ENCODE measurements around the gene SPATA33.

GRCh38 chr16:89607937-89608740, 49.5 kb upstream of the SPATA33 start:
- TF ChIP-seq, protein P1, sequence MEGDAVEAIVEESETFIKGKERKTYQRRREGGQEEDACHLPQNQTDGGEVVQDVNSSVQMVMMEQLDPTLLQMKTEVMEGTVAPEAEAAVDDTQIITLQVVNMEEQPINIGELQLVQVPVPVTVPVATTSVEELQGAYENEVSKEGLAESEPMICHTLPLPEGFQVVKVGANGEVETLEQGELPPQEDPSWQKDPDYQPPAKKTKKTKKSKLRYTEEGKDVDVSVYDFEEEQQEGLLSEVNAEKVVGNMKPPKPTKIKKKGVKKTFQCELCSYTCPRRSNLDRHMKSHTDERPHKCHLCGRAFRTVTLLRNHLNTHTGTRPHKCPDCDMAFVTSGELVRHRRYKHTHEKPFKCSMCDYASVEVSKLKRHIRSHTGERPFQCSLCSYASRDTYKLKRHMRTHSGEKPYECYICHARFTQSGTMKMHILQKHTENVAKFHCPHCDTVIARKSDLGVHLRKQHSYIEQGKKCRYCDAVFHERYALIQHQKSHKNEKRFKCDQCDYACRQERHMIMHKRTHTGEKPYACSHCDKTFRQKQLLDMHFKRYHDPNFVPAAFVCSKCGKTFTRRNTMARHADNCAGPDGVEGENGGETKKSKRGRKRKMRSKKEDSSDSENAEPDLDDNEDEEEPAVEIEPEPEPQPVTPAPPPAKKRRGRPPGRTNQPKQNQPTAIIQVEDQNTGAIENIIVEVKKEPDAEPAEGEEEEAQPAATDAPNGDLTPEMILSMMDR (IDR thresholded peaks at IDR 0.05; ENCODE audit: low read depth, low read length) = no peak
- no peak for TF ChIP-seq EZH2phosphoT487 (IDR thresholded peaks at IDR 0.05; ENCODE audit: low read depth)

Measured in OCI-LY3 (cell line).